B cell (primary cell): ENCODE data around the gene INTU. TPM values are rescaled to one million over a fixed set of nuclear protein-coding genes. Genes with fewer than 3 reads are reported as not detected.

Source experiments
- ATAC-seq: fragments of 200-7000 bp; cut with Tn5 transposase; one replicate; pipeline ENCODE4 v1.10.0; 2021; ENCODE audit warnings: low read depth, mild to moderate bottlenecking, moderate number of reproducible peaks, moderate library complexity
- CTCF ChIA-PET: fragments of 350-600 bp; sonication (Branson Sonifier 250); formaldehyde crosslinking; loops from one replicate; lab custom pipeline; 2021; ENCODE audit warnings: antibody characterized with exemption, inconsistent platforms; lab: Charles Lee
- POLR2A ChIA-PET: fragments of 350-600 bp; sonication (Branson Sonifier 250); formaldehyde crosslinking; loops from one replicate; lab custom pipeline; 2021; ENCODE audit warnings: antibody characterized with exemption; lab: Charles Lee
- DNase-seq: peaks from one replicate; pipeline ENCODE4 v3.0.0; 2013
- H2AFZ ChIP-seq: 2 replicates; pipeline ENCODE4 v1.6.1; 2012; ENCODE audit warnings: mild to moderate bottlenecking, low read depth, low read length; ENCODE audit not compliant: insufficient read depth, poor library complexity, severe bottlenecking
- H3K27ac ChIP-seq, 2 donors: 1 replicate in 1 of 2; 2 replicates in 1 of 2; pipeline ENCODE4 v1.5.1; 2012 to 2013; ENCODE audit warnings: low read length in 2 of 2, mild to moderate bottlenecking in 2 of 2, moderate library complexity in 1 of 2
- H3K27me3 ChIP-seq, 4 experiments: fragments of 200-600 bp in 1 of 4; sonication (generic) in 1 of 4; replicated peaks in 1 of 4; 1 replicate in 2 of 4; 2 replicates in 2 of 4; pipeline versions ENCODE4 v1.6.1 to v1.7.0; 2013 to 2016; ENCODE audit warnings: low read length in 3 of 4, mild to moderate bottlenecking in 2 of 4, mixed read lengths in 1 of 4, moderate library complexity in 1 of 4; ENCODE audit not compliant: insufficient read depth in 4 of 4, control insufficient read depth in 3 of 4; ENCODE audit errors: control extremely low read depth in 1 of 4
- H3K36me3 ChIP-seq, 2 experiments: replicated peaks in 1 of 2; 1 replicate in 1 of 2; 2 replicates in 1 of 2; pipeline versions ENCODE4 v1.6.1 to v1.7.1; 2013; ENCODE audit warnings: low read length in 1 of 2; ENCODE audit not compliant: insufficient read depth in 2 of 2, control insufficient read depth in 1 of 2; ENCODE audit errors: control extremely low read depth in 1 of 2, extremely low read depth in 1 of 2
- H3K4me1 ChIP-seq, 2 donors: fragments of 200-600 bp in 1 of 2; sonication (generic) in 1 of 2; 1 replicate in 1 of 2; 2 replicates in 1 of 2; pipeline versions ENCODE4 v1.5.1 to v1.6.1; 2013 to 2017; ENCODE audit warnings: low read length in 2 of 2; ENCODE audit not compliant: control insufficient read depth in 2 of 2, insufficient read depth in 2 of 2
- H3K4me2 ChIP-seq: replicated peaks from 2 replicates; pipeline ENCODE3; 2012; ENCODE audit warnings: mild to moderate bottlenecking, low read depth, low read length; ENCODE audit not compliant: poor library complexity, severe bottlenecking
- H3K4me3 ChIP-seq, 5 experiments: fragments of 200-600 bp in 1 of 5; sonication (generic) in 1 of 5; 1 replicate in 3 of 5; 2 replicates in 2 of 5; pipeline versions ENCODE4 v1.5.1 to v1.7.0; 2011 to 2016; ENCODE audit warnings: low read length in 4 of 5, mild to moderate bottlenecking in 4 of 5, low read depth in 2 of 5, control low read depth in 1 of 5, moderate library complexity in 1 of 5; ENCODE audit not compliant: insufficient read depth in 1 of 5; ENCODE audit errors: control extremely low read depth in 1 of 5, extremely low read depth in 1 of 5
- H3K79me2 ChIP-seq: fragments of 200-600 bp; sonication (generic); one replicate; pipeline ENCODE4 v1.6.0; 2016; ENCODE audit warnings: low read length; ENCODE audit not compliant: control insufficient read depth, insufficient read depth
- H3K9ac ChIP-seq: fragments of 200-600 bp; sonication (generic); 2 replicates; pipeline ENCODE4 v1.6.1; 2017; ENCODE audit warnings: mild to moderate bottlenecking, low read length, moderate library complexity
- H3K9me3 ChIP-seq, 3 donors: one replicate each; pipeline versions ENCODE4 v1.6.1 to v1.7.1; 2013; ENCODE audit warnings: low read length in 2 of 3; ENCODE audit not compliant: control insufficient read depth in 2 of 3, insufficient read depth in 1 of 3; ENCODE audit errors: control extremely low read depth in 1 of 3
- H4K20me1 ChIP-seq: 2 replicates; pipeline ENCODE4 v1.6.0; 2012; ENCODE audit warnings: mild to moderate bottlenecking, low read length; ENCODE audit not compliant: insufficient read depth, control insufficient read depth, poor library complexity, severe bottlenecking
- H3K27ac Mint-ChIP-seq: one replicate; pipeline ENCODE4 v1.8.0; 2021; ENCODE audit warnings: mixed read lengths
- H3K27me3 Mint-ChIP-seq: one replicate; pipeline ENCODE4 v1.8.0; 2021; ENCODE audit warnings: mixed read lengths
- H3K4me1 Mint-ChIP-seq: one replicate; pipeline ENCODE4 v1.8.0; 2021; ENCODE audit warnings: mixed read lengths
- H3K4me3 Mint-ChIP-seq: one replicate; pipeline ENCODE4 v1.8.0; 2021; ENCODE audit warnings: mixed read lengths
- H3K9me3 Mint-ChIP-seq: one replicate; pipeline ENCODE4 v1.8.0; 2022; ENCODE audit warnings: mixed read lengths; ENCODE audit not compliant: insufficient read depth
- EZH2 ChIP-seq: IDR thresholded peaks from 2 replicates; pipeline ENCODE4 v1.6.1; 2012; ENCODE audit warnings: borderline replicate concordance, low read depth, mild to moderate bottlenecking, moderate library complexity, low read length; ENCODE audit not compliant: insufficient read depth, poor library complexity, severe bottlenecking
- WGBS: methylation state at CpG from one replicate; pipeline ENCODE4 v1.1.5; 2013; ENCODE audit warnings: missing lambda C conversion rate; ENCODE audit not compliant: insufficient coverage; 5-methylcytosine and 5-hydroxymethylcytosine counted together
- intact Hi-C: fragments of 100-400 bp; cut with micrococcal nuclease; formaldehyde crosslinking; loops from one replicate; pipeline ENCODE4 v1.10.0; 2022
- polyA plus RNA-seq: library from polyadenylated mRNA; depleted of rRNA; stranded (reverse); fragments of >200 nt; gene quantifications from 2 replicates; pipeline ENCODE4 v1.2.3, GENCODE V29; 2012
- total RNA-seq, 2 donors: library from RNA; stranded (reverse); fragments of 120-200 nt in 1 of 2; gene quantifications; 1 replicate in 1 of 2; 2 replicates in 1 of 2; pipeline versions ENCODE4 v1.2.3 to v1.2.4, GENCODE V29; 2013 to 2022
- TF ChIP-seq, protein P1 (sequence below): fragments of 200-600 bp; IDR thresholded peaks from one replicate; pipeline ENCODE4 v1.8.0; 2022; ENCODE audit warnings: antibody characterized with exemption, mild to moderate bottlenecking

Gene INTU
- total and polyA plus RNA-seq, 2 donors (not counting 1 experiment from before 2014, with no cell fraction given), result not detected

DNA sequence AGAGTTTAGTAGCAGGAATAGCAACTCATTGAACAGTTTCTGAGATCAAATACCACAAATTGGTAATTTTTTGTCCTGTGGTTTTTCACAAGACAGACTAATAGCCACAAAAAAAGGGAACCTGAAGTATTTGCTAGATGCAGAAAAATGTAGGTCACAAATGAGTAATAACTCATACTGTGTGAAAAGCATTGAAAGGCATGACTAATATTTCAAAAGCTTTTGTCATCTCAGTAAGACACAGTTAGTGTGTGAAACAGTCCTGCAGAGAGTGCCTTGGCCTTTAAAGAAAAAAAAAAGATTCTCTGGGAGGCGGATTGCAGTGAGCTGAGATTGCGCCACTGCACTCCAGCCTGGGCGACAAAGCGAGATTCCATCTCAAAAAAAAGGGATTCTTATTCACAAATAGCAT is 66.0 kb downstream of the INTU start:
- no peaks in the 10 kb centered on the region for H3K79me2 ChIP-seq
- no peaks in the 10 kb centered on the region for H4K20me1 ChIP-seq
- no peaks in the 10 kb centered on the region for H3K4me1 Mint-ChIP-seq
- intact Hi-C loops, result no loop called here
- H3K9ac ChIP-seq, result no peak overlapping the region
- ATAC-seq (no peak), DNase-seq (no peak)
- no peaks in the 10 kb centered on the region for H3K9me3 Mint-ChIP-seq
- WGBS, result no CpG with 5 or more reads among the region's 4 CpGs
- no peak overlapping the region for H2AFZ ChIP-seq
- no peaks in the 10 kb centered on the region for H3K36me3 ChIP-seq
- H3K27ac Mint-ChIP-seq, result no peak overlapping the region
- H3K9me3 ChIP-seq, result no peaks in the 10 kb centered on the region
- no peak overlapping the region for H3K4me3 ChIP-seq
- H3K4me2 ChIP-seq, result no peak overlapping the region
- H3K27me3 ChIP-seq, result no peaks in the 10 kb centered on the region
- no peaks in the 10 kb centered on the region for H3K4me1 ChIP-seq
- peaks cover 12% of the 10 kb centered on the region for H3K27me3 Mint-ChIP-seq
- CTCF ChIA-PET, result no interaction called here
- H3K4me3 Mint-ChIP-seq, result no peak overlapping the region
- POLR2A ChIA-PET, result no interaction called here
- TF ChIP-seq, protein P1, sequence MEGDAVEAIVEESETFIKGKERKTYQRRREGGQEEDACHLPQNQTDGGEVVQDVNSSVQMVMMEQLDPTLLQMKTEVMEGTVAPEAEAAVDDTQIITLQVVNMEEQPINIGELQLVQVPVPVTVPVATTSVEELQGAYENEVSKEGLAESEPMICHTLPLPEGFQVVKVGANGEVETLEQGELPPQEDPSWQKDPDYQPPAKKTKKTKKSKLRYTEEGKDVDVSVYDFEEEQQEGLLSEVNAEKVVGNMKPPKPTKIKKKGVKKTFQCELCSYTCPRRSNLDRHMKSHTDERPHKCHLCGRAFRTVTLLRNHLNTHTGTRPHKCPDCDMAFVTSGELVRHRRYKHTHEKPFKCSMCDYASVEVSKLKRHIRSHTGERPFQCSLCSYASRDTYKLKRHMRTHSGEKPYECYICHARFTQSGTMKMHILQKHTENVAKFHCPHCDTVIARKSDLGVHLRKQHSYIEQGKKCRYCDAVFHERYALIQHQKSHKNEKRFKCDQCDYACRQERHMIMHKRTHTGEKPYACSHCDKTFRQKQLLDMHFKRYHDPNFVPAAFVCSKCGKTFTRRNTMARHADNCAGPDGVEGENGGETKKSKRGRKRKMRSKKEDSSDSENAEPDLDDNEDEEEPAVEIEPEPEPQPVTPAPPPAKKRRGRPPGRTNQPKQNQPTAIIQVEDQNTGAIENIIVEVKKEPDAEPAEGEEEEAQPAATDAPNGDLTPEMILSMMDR, result no peak
- TF ChIP-seq EZH2, result no peak
- no peak overlapping the region for H3K27ac ChIP-seq

DNA sequence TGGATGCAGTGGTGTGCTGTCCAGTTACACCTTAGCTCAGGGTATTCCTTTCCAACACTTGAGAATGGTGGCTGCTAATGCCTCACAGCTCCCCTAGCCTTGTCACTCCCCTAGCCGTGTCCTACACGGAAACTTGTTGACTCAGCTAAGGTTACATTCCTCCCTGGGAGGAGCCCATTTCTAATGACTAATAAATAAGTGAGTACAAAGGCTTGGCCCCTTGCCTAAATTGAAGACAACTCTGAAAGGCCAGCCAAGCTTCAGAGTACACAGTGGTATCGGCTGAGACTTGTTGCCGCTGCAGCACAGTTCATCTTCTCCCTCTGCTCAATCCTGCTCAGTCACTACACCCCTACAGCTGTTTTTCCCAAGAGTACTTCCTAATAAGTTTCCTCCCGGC is 76.2 kb downstream of the INTU start:
- H3K9ac ChIP-seq, result no peak overlapping the region
- Mint-ChIP-seq H3K9me3 (no peaks in the 10 kb centered on the region), H3K27ac (no peak overlapping the region), H3K4me3 (no peak overlapping the region), H3K27me3 (peaks cover 4% of the 10 kb centered on the region), H3K4me1 (no peaks in the 10 kb centered on the region)
- 100% methylated on average over 2 of the region's 5 CpGs for WGBS
- intact Hi-C loops, result no loop called here
- H4K20me1 ChIP-seq, result no peaks in the 10 kb centered on the region
- no peaks in the 10 kb centered on the region for H3K79me2 ChIP-seq
- CTCF ChIA-PET, result no interaction called here
- no peaks in the 10 kb centered on the region for H3K27me3 ChIP-seq
- no peaks in the 10 kb centered on the region for H3K9me3 ChIP-seq
- no peaks in the 10 kb centered on the region for H3K36me3 ChIP-seq
- no peak overlapping the region for H3K4me2 ChIP-seq
- ATAC-seq, result no peak
- TF ChIP-seq, protein P1, result no peak
- TF ChIP-seq EZH2, result no peak
- no peak for DNase-seq
- POLR2A ChIA-PET, result no interaction called here
- H2AFZ ChIP-seq, result no peak overlapping the region
- no peaks in the 10 kb centered on the region for H3K4me1 ChIP-seq
- H3K4me3 ChIP-seq, result no peak overlapping the region
- no peak overlapping the region for H3K27ac ChIP-seq
